Gastrocnemius medialis (tissue), 4 donors: ENCODE results near the gene CARMIL1.

Source experiments
- CTCF ChIP-seq, 5 experiments: fragments of 450-650 bp in 3 of 5; fragments of 200-600 bp in 2 of 5; sonication (generic) in 2 of 5; IDR thresholded peaks in 4 of 5; conservative IDR thresholded peaks in 1 of 5; 1 replicate in 4 of 5; 2 replicates in 1 of 5; pipeline ENCODE4 v1.5.1; 2016 to 2019; ENCODE audit warnings: antibody characterized with exemption in 5 of 5, mild to moderate bottlenecking in 3 of 5, moderate library complexity in 3 of 5
- POLR2A ChIP-seq, 2 donors: fragments of 450-650 bp; IDR thresholded peaks; one replicate each; pipeline ENCODE4 v1.6.1; 2017; ENCODE audit warnings: antibody characterized with exemption in 2 of 2, mild to moderate bottlenecking in 2 of 2, moderate library complexity in 2 of 2

GRCh38 chr6:25555188-25555587 is 276.0 kb downstream of the CARMIL1 start:
- no peak for TF ChIP-seq CTCF (IDR thresholded peaks at IDR 0.05 in 4 of 5, conservative IDR thresholded peaks at IDR 0.05 in 1 of 5)
- TF ChIP-seq POLR2A (IDR thresholded peaks at IDR 0.05) = no peak
